ENCODE results near the gene FLRT2.

- TF ChIP-seq, protein P1, sequence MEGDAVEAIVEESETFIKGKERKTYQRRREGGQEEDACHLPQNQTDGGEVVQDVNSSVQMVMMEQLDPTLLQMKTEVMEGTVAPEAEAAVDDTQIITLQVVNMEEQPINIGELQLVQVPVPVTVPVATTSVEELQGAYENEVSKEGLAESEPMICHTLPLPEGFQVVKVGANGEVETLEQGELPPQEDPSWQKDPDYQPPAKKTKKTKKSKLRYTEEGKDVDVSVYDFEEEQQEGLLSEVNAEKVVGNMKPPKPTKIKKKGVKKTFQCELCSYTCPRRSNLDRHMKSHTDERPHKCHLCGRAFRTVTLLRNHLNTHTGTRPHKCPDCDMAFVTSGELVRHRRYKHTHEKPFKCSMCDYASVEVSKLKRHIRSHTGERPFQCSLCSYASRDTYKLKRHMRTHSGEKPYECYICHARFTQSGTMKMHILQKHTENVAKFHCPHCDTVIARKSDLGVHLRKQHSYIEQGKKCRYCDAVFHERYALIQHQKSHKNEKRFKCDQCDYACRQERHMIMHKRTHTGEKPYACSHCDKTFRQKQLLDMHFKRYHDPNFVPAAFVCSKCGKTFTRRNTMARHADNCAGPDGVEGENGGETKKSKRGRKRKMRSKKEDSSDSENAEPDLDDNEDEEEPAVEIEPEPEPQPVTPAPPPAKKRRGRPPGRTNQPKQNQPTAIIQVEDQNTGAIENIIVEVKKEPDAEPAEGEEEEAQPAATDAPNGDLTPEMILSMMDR (IDR thresholded peaks at IDR 0.05) = peak in 3 of 4 experiments; percentile 12 to 44 (median 35)
- no peak for TF ChIP-seq POLR2AphosphoS5 (IDR thresholded peaks at IDR 0.05)
Measured at GRCh38 chr14:85535991-85536832, 6.3 kb downstream of the FLRT2 start.
